Loucy (cell line): ENCODE results near the gene NAA25.

Experiments
- EZH2phosphoT487 ChIP-seq: fragments of 200-600 bp; IDR thresholded peaks from 2 replicates; pipeline ENCODE4 v1.6.1; 2018; ENCODE audit warnings: antibody characterized with exemption, mild to moderate bottlenecking, moderate library complexity, borderline replicate concordance
- TF ChIP-seq, protein P1 (sequence below): fragments of 200-600 bp; sonication (generic); conservative IDR thresholded peaks from 2 replicates; pipeline ENCODE4 v1.5.1; 2014; ENCODE audit warnings: mild to moderate bottlenecking, antibody characterized with exemption, low read length

DNA sequence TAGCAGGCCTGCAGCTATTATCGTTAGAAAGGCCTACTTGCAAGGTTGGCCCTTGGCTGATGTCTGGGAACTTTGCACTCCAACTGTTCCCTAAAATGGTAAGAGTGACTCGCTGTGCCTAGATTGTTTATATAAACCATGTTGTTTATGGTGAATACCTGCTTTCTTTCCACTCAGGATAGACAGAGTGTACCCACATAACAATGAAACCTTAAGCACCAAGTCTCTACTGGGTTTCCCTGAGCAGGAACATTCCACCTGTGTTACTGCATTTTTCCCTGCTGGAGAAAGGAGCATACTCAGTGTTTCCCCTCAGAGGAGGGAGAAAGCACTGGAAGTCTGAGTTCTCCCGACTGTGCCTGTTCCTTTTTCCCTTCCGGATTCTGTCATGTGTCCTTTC is 62.6 kb downstream of the NAA25 start:
- TF ChIP-seq, protein P1, sequence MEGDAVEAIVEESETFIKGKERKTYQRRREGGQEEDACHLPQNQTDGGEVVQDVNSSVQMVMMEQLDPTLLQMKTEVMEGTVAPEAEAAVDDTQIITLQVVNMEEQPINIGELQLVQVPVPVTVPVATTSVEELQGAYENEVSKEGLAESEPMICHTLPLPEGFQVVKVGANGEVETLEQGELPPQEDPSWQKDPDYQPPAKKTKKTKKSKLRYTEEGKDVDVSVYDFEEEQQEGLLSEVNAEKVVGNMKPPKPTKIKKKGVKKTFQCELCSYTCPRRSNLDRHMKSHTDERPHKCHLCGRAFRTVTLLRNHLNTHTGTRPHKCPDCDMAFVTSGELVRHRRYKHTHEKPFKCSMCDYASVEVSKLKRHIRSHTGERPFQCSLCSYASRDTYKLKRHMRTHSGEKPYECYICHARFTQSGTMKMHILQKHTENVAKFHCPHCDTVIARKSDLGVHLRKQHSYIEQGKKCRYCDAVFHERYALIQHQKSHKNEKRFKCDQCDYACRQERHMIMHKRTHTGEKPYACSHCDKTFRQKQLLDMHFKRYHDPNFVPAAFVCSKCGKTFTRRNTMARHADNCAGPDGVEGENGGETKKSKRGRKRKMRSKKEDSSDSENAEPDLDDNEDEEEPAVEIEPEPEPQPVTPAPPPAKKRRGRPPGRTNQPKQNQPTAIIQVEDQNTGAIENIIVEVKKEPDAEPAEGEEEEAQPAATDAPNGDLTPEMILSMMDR: no peak
- TF ChIP-seq EZH2phosphoT487: no peak
